Activated effector memory CD4-positive, alpha-beta T cell treated with anti-CD3 and anti-CD28 coated beads, Interleukin-2, amount 50 U/mL, for 16 hours (primary cell): Measurements from ENCODE around the gene BRMS1.
"Not testable (repeated sequence)": the region's sequence is repeated elsewhere in the genome, so short reads cannot be mapped to it uniquely, and the experiment has no call there.

Experiments
- DNase-seq: peaks from one replicate; pipeline ENCODE4 v3.0.0-alpha.2; 2020

The BRMS1 gene

GRCh38 chr11:66362481-66363147 is 17.7 kb upstream of the BRMS1 start:
- no peak for DNase-seq

- DNase-seq = no peak
Observed at GRCh38 chr11:66361502-66361941, 16.6 kb upstream of the BRMS1 start.

GRCh38 chr11:66360406-66361073 is 15.6 kb upstream of the BRMS1 start:
- no peak for DNase-seq

GRCh38 chr11:66359662-66360087 is 14.8 kb upstream of the BRMS1 start:
- DNase-seq = no peak

- DNase-seq = not testable (repeated sequence)
Observed at GRCh38 chr11:66350560-66351235, 5.8 kb upstream of the BRMS1 start.

- DNase-seq = no peak
Observed at GRCh38 chr11:66349084-66349386, 4.1 kb upstream of the BRMS1 start.

- DNase-seq = peak; percentile 91
Observed at GRCh38 chr11:66347425-66348276, 2.7 kb upstream of the BRMS1 start, which contains the start of gene B4GAT1. B4GAT1 (minus strand) TSS chr11:66347629; CDS start chr11:66347545, 84 bp downstream.

- no peak for DNase-seq
Observed at GRCh38 chr11:66346476-66347424, 1.8 kb upstream of the BRMS1 start.

- DNase-seq = no peak
Observed at GRCh38 chr11:66345316-66345649, 379 bp upstream of the BRMS1 start.

GRCh38 chr11:66343176-66343575 is 1.7 kb downstream of the BRMS1 start:
- DNase-seq = no peak

- no peak for DNase-seq
Observed at GRCh38 chr11:66341502-66342126, 3.3 kb downstream of the BRMS1 start.

- no peak for DNase-seq
Observed at GRCh38 chr11:66340596-66341501, 4.1 kb downstream of the BRMS1 start.

GRCh38 chr11:66339686-66340483 is 5.0 kb downstream of the BRMS1 start:
- no peak for DNase-seq

- no peak for DNase-seq
Observed at GRCh38 chr11:66339162-66339675, 5.7 kb downstream of the BRMS1 start.

GRCh38 chr11:66338276-66339161 is 6.4 kb downstream of the BRMS1 start:
- no peak for DNase-seq

GRCh38 chr11:66337103-66337899 is 7.6 kb downstream of the BRMS1 start:
- DNase-seq = no peak
